Stimulated activated naive CD8-positive, alpha-beta T cell treated with anti-CD3 and anti-CD28 coated beads, Interleukin-15, Interleukin-2, amounts not matched to agents 100 ng/mL and 50 ng/mL, for 24 hours (primary cell): ENCODE data around the gene MAST3.

Source experiments
- H3K27ac Mint-ChIP-seq: one replicate; pipeline ENCODE4 v1.8.0; 2021; ENCODE audit warnings: mild to moderate bottlenecking, mixed read lengths
- H3K27me3 Mint-ChIP-seq: one replicate; pipeline ENCODE4 v1.8.0; 2021; ENCODE audit warnings: mixed read lengths
- H3K36me3 Mint-ChIP-seq: one replicate; pipeline ENCODE4 v1.8.0; 2021; ENCODE audit warnings: low read depth, mixed read lengths
- H3K4me1 Mint-ChIP-seq: one replicate; pipeline ENCODE4 v1.8.0; 2021; ENCODE audit warnings: low read depth, mixed read lengths
- H3K4me3 Mint-ChIP-seq: one replicate; pipeline ENCODE4 v1.8.0; 2021; ENCODE audit warnings: mild to moderate bottlenecking, mixed read lengths
- H3K9me3 Mint-ChIP-seq: one replicate; pipeline ENCODE4 v1.8.0; 2021; ENCODE audit warnings: mixed read lengths

MAST3 gene

DNA sequence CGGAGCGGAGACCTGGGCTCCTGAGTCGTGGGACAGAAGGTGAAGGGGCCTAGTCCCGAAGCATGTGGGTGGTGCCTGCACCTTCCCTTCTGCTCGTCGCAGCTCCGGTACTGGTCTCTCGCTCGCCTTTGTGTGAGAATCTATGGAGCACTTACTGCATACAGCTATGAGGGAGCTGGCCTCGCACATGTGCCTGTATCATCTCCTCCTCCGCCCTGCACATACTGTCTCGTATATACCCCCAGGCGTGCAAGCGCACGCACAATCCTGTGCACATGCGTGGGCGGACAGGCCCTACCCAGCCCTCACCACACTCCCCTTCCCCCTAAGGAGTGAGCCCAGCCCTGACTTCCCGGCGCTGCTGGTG is 64.0 kb downstream of the MAST3 start:
- peak overlapping the region; percentile 47 for H3K4me3 Mint-ChIP-seq
- H3K27me3 Mint-ChIP-seq: no peaks in the 10 kb centered on the region
- H3K27ac Mint-ChIP-seq: no peak overlapping the region

DNA sequence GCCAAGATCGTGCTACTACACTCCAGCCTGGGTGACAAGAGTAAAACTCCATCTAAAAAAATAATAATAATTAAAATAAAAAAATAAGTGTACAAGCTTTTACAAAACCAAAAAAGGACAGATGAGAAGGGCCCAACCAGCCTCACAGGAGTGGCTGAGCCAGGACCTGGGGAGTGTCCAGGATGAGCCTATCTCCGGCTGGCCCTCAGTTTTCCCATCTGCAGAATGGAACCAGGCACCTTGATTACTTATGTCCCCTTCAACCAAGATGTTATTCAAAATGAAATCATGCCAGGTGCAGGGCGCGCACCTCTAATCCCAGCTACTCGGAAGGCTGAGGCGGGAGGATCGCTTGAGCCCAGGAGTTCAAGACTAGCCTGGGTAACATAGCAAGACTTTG is 66.5 kb downstream of the MAST3 start:
- Mint-ChIP-seq H3K9me3 (no peaks in the 10 kb centered on the region), H3K27me3 (no peaks in the 10 kb centered on the region), H3K27ac (no peak overlapping the region), H3K36me3 (peaks cover 17% of the 10 kb centered on the region), H3K4me1 (peaks cover 16% of the 10 kb centered on the region), H3K4me3 (no peak overlapping the region)

More for the DNA sequence above, 64.0 kb downstream of the MAST3 start:
- Mint-ChIP-seq H3K4me1 (peaks cover 13% of the 10 kb centered on the region), H3K36me3 (peaks cover 13% of the 10 kb centered on the region), H3K9me3 (no peaks in the 10 kb centered on the region)

DNA sequence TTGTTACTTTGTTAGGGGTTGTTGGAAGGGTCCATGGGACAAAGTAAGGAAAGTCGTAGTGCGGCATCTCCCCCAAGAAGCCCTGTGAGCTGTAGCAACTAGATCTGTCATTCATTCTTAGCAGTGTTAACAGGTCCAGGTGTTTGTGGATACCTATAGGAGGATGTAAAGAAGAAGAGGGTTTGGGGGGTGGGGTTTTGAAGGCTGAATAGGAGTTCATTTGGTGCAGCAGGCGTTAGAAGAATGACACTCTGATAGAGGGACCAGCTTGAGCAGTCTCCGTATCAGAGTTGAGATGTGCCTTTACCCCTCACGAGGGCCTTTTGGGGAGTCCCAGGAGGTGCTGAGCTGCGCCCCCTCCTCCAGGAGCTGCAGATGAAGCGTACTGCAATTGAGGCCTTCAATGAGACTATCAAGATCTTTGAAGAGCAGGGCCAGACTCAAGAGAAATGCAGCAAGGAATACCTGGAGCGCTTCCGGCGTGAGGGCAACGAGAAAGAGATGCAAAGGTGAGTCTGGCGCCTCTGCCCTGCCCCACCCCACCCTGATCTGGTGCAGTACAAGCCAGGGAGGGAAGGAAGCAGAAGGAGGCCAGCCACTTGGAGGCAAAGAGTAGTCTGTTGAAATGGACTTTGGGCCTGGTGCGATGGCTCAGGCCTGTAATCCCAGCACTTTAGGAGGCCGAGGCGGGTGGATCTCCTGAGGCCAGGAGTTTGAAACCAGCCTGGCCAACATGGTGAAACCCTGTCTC is 68.4 kb downstream of the MAST3 start:
- no peak overlapping the region for H3K4me3 Mint-ChIP-seq
- peaks cover 13% of the 10 kb centered on the region for H3K4me1 Mint-ChIP-seq
- no peaks in the 10 kb centered on the region for H3K9me3 Mint-ChIP-seq
- H3K36me3 Mint-ChIP-seq: peaks cover 20% of the 10 kb centered on the region
- no peak overlapping the region for H3K27ac Mint-ChIP-seq
- H3K27me3 Mint-ChIP-seq: no peaks in the 10 kb centered on the region

DNA sequence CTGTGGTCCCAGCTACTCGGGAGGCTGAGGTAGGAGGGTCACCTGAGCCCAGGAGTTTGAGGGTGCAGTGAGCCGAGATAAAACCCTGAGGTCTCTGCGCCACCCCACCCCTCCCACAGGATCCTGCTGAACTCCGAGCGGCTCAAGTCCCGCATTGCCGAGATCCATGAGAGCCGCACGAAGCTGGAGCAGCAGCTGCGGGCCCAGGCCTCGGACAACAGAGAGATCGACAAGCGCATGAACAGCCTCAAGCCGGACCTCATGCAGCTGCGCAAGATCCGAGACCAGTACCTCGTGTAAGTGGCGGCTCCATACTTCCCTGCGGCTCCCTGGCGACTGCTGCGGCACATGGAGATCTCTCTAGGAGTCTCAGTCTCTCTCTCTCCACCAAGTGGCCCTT is 69.4 kb downstream of the MAST3 start:
- Mint-ChIP-seq H3K27ac (no peak overlapping the region), H3K27me3 (no peaks in the 10 kb centered on the region), H3K4me1 (peaks cover 8% of the 10 kb centered on the region), H3K36me3 (peaks cover 20% of the 10 kb centered on the region), H3K4me3 (no peak overlapping the region), H3K9me3 (no peaks in the 10 kb centered on the region)

DNA sequence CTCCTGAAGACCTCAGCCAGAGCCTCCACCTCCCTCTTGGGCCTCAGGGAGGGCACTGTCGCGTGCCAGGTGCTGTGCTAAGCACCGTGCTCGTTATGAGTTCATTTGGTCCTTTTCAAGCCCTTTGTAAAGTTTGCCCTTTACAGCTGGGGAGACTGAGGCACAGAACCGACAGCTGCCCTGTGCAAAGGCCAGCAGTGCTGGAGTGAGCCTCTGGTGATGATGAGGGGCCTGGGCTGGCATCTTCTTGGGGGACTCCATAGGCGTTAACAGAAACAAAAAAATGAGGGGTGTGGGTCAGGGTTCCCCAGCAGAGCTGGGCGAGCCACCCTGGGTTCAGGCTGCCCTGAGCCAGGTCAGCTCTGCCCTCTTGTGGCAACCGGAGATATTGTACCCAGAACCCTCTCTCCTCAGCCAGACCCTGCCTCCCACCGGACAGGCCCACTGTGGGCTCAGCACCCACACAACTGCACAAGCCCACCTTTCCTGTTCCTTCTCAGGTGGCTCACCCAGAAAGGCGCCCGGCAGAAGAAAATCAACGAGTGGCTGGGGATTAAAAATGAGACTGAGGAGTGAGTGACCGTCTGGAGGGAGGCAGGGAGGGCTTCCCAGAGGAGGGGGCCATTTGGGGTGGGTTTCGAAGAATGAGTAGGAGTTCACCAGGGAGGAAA is 70.5 kb downstream of the MAST3 start:
- H3K4me1 Mint-ChIP-seq: peaks cover 11% of the 10 kb centered on the region
- no peak overlapping the region for H3K4me3 Mint-ChIP-seq
- H3K9me3 Mint-ChIP-seq: no peaks in the 10 kb centered on the region
- H3K27ac Mint-ChIP-seq: no peak overlapping the region
- H3K36me3 Mint-ChIP-seq: peaks cover 18% of the 10 kb centered on the region
- no peaks in the 10 kb centered on the region for H3K27me3 Mint-ChIP-seq

DNA sequence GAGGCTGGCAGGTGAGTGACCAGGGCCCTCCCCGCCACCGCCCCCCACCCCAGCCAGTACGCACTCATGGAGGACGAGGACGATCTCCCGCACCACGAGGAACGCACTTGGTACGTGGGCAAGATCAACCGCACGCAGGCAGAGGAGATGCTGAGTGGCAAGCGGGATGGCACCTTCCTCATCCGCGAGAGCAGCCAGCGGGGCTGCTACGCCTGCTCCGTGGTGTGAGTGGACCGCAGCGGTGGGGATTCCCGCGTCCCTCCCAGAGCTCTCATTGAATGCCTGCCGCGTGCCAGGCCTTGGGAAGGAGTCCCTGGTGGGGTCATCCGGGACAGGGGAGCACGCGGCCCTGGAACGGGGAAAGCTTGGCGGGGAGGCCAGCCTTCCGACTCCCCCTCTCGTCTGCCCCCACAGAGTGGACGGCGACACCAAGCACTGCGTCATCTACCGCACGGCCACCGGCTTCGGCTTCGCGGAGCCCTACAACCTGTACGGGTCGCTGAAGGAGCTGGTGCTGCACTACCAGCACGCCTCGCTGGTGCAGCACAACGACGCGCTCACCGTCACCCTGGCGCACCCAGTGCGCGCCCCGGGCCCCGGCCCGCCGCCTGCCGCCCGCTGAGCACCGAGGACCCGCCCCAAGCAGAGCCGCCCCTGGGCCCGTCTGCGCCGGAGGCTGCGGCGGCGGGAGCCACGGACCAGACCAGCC is 71.2 kb downstream of the MAST3 start:
- Mint-ChIP-seq H3K9me3 (no peaks in the 10 kb centered on the region), H3K27ac (no peak overlapping the region), H3K27me3 (no peaks in the 10 kb centered on the region), H3K4me1 (peaks cover 16% of the 10 kb centered on the region), H3K4me3 (no peak overlapping the region), H3K36me3 (peaks cover 14% of the 10 kb centered on the region)

DNA sequence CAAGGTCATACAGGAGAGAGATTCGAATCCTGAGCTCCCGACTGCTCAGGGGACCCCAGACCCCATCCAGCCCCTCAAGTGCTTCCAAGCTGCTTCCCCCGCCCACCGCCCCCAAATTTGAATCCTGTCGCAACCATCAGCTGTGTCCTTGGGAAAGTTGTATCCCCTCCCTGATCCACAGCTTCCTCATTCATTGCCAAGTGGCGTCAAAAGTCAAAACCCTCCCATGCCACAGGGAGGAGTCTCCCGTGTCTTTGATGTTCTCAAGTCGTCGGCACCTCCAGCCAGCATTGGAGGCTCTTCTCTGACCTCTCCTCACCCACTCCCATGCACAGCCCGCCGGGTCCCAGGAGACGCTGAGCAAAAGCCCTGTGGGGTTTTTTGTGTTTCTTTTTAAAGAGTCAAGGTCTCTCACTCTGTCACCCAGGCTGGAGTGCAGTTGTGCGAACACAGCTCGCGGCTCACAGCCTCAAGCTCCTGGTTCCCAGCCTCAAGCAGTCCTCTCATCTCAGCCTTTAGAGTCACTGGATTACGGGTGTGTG is 73.2 kb downstream of the MAST3 start:
- Mint-ChIP-seq H3K27me3 (no peaks in the 10 kb centered on the region), H3K4me1 (peaks cover 29% of the 10 kb centered on the region), H3K4me3 (no peak overlapping the region), H3K27ac (peak overlapping the region; percentile 39), H3K36me3 (peaks cover 11% of the 10 kb centered on the region), H3K9me3 (no peaks in the 10 kb centered on the region)

DNA sequence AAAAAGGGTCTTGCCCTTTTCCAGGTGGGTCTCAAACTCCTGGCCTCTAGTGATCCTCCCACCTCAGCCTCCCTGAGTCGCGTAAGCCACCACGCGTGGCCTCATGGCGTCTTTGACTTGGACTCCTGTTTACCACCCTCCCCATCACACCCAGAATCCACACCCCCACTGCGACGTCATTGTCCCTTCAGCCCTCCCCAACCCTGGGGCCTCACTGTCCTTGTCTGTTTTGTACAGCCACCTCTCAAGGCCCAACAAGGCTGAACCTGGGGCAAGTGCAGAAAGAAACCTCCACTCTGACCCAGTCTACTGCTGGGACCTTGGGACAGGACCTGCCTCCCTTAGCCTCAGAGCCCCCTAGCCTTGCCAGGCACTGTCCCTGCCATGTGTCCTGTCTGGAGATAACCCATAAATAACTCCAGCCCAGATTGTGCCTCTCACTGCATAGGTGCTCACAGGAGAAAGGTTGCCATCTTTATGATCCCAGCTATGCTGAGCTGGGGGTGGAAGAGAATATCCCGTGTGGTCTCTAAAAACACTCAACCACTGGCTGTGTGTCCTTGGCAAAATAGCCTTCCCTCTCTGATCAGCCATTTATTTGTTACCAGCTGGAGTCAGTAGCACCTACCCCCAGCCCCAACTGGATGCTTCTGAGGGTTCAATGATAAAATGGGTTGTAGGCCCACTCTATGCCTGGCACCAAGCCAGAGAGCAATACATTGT is 74.2 kb downstream of the MAST3 start:
- Mint-ChIP-seq H3K4me1 (peaks cover 29% of the 10 kb centered on the region), H3K36me3 (peaks cover 11% of the 10 kb centered on the region), H3K9me3 (no peaks in the 10 kb centered on the region), H3K27me3 (no peaks in the 10 kb centered on the region), H3K27ac (peak overlapping the region; percentile 34), H3K4me3 (no peak overlapping the region)

DNA sequence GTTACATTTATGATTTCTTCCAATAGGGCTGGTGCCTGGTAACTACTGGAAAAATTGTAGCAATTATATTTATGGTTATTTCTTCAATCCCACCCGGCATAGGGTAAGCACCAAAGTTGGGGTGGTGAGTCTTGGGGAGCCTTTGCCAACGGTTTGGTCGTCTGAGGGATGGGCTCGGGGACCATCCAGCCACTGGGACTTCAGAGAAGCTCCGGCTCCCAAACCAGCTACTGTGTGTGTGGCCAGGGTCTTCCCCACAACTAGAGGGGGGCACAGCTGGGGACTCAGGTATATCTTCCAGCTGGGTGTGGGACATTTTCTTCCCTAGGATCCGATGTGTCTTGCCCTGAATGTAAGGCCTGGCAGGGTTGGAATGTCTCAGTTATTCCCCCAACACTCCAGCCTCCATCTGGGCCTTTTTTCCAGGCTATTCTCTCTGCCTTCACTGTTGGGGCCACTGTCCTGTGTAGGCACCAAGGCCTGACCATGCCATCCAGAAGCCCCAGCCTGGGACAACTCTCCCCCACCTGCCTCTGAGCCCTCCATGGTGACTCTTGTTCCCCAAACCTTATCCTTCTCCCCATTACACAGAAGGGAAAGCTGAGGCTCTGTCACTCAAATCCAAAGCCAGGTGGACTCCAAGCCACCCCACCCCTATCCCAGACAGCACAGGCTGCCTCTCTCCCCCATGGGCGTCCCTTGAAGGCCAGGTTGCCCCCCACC is 74.9 kb downstream of the MAST3 start:
- H3K4me3 Mint-ChIP-seq: no peak overlapping the region
- H3K9me3 Mint-ChIP-seq: no peaks in the 10 kb centered on the region
- H3K36me3 Mint-ChIP-seq: peaks cover 15% of the 10 kb centered on the region
- H3K27ac Mint-ChIP-seq: no peak overlapping the region
- H3K27me3 Mint-ChIP-seq: no peaks in the 10 kb centered on the region
- H3K4me1 Mint-ChIP-seq: peaks cover 29% of the 10 kb centered on the region

DNA sequence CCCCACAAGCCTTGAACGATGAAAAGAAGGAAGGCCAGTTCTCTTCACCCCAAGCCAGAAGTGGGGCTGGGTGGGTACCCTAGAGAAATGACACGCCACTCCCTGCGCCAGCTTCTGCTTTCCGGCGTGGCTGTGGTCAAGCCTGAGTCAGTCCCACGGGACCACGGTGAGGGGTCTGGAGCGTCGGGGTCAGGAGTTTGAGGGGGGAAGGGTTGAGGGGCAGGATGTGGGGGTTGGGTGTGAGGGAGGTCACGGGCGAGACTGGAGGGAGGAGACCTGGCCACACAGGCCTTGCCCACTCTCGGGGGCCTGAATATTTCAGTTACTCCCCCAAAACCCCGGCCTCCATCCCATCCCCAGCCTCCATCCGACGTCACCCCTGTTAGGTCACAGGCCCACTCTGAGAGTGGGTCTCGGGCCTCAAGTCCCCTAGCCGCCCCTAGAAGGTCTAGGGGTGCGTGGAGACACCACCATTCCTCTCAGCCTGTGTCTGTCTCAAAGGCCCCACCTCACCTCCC is 75.5 kb downstream of the MAST3 start:
- no peaks in the 10 kb centered on the region for H3K9me3 Mint-ChIP-seq
- H3K4me1 Mint-ChIP-seq: peaks cover 27% of the 10 kb centered on the region
- H3K27ac Mint-ChIP-seq: peak overlapping the region; percentile 90
- no peaks in the 10 kb centered on the region for H3K27me3 Mint-ChIP-seq
- H3K36me3 Mint-ChIP-seq: peaks cover 13% of the 10 kb centered on the region
- H3K4me3 Mint-ChIP-seq: peak overlapping the region; percentile 84

DNA sequence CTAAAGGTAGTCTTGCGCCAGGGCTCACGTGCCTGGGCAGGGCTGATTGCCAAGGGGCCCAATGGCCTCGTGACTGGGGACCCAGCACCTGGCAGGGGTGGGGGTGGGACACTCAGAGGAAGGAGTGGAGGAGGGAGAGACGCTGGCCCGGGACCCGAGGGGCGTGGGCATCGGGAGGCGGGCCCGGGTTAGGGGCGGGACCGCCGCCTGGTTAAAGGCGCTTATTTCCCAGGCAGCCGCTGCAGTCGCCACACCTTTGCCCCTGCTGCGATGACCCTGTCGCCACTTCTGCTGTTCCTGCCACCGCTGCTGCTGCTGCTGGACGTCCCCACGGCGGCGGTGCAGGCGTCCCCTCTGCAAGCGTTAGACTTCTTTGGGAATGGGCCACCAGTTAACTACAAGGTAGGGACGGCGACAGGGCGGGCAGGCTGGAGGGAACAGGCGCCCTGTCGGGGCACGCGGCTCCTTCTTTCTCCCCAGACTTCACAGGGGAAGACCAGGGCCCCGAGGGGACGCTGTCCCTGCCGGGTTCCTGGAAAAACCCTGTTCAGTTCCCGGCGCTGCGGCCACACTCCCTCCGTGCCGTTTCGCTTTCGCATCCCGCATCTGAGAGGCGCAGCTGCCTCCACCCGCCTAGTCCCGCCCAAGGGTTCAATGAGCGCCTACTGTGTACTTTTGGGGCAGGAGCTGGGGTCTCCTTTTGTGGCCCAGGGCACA is 76.2 kb downstream of the MAST3 start, which contains the start of gene IFI30:
Gene IFI30, plus strand, starts transcription at position 242 of the 717 bp plus-strand sequence. Its CDS starts 29 bp downstream, at position 271.
- peaks cover 26% of the 10 kb centered on the region for H3K4me1 Mint-ChIP-seq

DNA sequence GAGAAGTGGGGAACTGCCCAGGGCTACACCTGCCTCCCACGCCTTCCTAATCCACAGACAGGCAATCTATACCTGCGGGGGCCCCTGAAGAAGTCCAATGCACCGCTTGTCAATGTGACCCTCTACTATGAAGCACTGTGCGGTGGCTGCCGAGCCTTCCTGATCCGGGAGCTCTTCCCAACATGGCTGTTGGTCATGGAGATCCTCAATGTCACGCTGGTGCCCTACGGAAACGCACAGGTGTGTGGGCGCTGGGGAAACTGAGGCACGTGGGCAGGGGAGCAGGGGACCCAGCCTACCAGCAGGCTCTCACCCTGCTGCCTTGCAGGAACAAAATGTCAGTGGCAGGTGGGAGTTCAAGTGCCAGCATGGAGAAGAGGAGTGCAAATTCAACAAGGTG is 77.4 kb downstream of the MAST3 start:
- no peaks in the 10 kb centered on the region for H3K27me3 Mint-ChIP-seq
- no peak overlapping the region for H3K27ac Mint-ChIP-seq
- no peaks in the 10 kb centered on the region for H3K9me3 Mint-ChIP-seq
- peaks cover 12% of the 10 kb centered on the region for H3K36me3 Mint-ChIP-seq
- peaks cover 26% of the 10 kb centered on the region for H3K4me1 Mint-ChIP-seq
- peak overlapping the region; percentile 84 for H3K4me3 Mint-ChIP-seq

More for the DNA sequence above, 76.2 kb downstream of the MAST3 start, which contains the start of gene IFI30:
- H3K27ac Mint-ChIP-seq: peak within 1 kb of the TSS; percentile 90
- H3K36me3 Mint-ChIP-seq: peaks cover 11% of the 10 kb centered on the region
- H3K9me3 Mint-ChIP-seq: no peaks in the 10 kb centered on the region
- H3K27me3 Mint-ChIP-seq: no peaks in the 10 kb centered on the region
- H3K4me3 Mint-ChIP-seq: peak within 1 kb of the TSS; percentile 84
